B cell (primary cell): Measurements from ENCODE around the gene PRICKLE2. TPM values are rescaled to one million over a fixed set of nuclear protein-coding genes. Genes with fewer than 3 reads are reported as not detected.

ENCODE experiments used
- ATAC-seq: fragments of 200-7000 bp; cut with Tn5 transposase; one replicate; pipeline ENCODE4 v1.10.0; 2021; ENCODE audit warnings: low read depth, mild to moderate bottlenecking, moderate number of reproducible peaks, moderate library complexity
- CTCF ChIA-PET: fragments of 350-600 bp; sonication (Branson Sonifier 250); formaldehyde crosslinking; loops from one replicate; lab custom pipeline; 2021; ENCODE audit warnings: antibody characterized with exemption, inconsistent platforms; lab: Charles Lee
- POLR2A ChIA-PET: fragments of 350-600 bp; sonication (Branson Sonifier 250); formaldehyde crosslinking; loops from one replicate; lab custom pipeline; 2021; ENCODE audit warnings: antibody characterized with exemption; lab: Charles Lee
- DNase-seq: peaks from one replicate; pipeline ENCODE4 v3.0.0; 2013
- H2AFZ ChIP-seq: 2 replicates; pipeline ENCODE4 v1.6.1; 2012; ENCODE audit warnings: mild to moderate bottlenecking, low read depth, low read length; ENCODE audit not compliant: insufficient read depth, poor library complexity, severe bottlenecking
- H3K27ac ChIP-seq, 2 donors: 1 replicate in 1 of 2; 2 replicates in 1 of 2; pipeline ENCODE4 v1.5.1; 2012 to 2013; ENCODE audit warnings: low read length in 2 of 2, mild to moderate bottlenecking in 2 of 2, moderate library complexity in 1 of 2
- H3K27me3 ChIP-seq, 4 experiments: fragments of 200-600 bp in 1 of 4; sonication (generic) in 1 of 4; replicated peaks in 1 of 4; 1 replicate in 2 of 4; 2 replicates in 2 of 4; pipeline versions ENCODE4 v1.6.1 to v1.7.0; 2013 to 2016; ENCODE audit warnings: low read length in 3 of 4, mild to moderate bottlenecking in 2 of 4, mixed read lengths in 1 of 4, moderate library complexity in 1 of 4; ENCODE audit not compliant: insufficient read depth in 4 of 4, control insufficient read depth in 3 of 4; ENCODE audit errors: control extremely low read depth in 1 of 4
- H3K36me3 ChIP-seq, 2 experiments: replicated peaks in 1 of 2; 1 replicate in 1 of 2; 2 replicates in 1 of 2; pipeline versions ENCODE4 v1.6.1 to v1.7.1; 2013; ENCODE audit warnings: low read length in 1 of 2; ENCODE audit not compliant: insufficient read depth in 2 of 2, control insufficient read depth in 1 of 2; ENCODE audit errors: control extremely low read depth in 1 of 2, extremely low read depth in 1 of 2
- H3K4me1 ChIP-seq, 2 donors: fragments of 200-600 bp in 1 of 2; sonication (generic) in 1 of 2; 1 replicate in 1 of 2; 2 replicates in 1 of 2; pipeline versions ENCODE4 v1.5.1 to v1.6.1; 2013 to 2017; ENCODE audit warnings: low read length in 2 of 2; ENCODE audit not compliant: control insufficient read depth in 2 of 2, insufficient read depth in 2 of 2
- H3K4me2 ChIP-seq: replicated peaks from 2 replicates; pipeline ENCODE3; 2012; ENCODE audit warnings: mild to moderate bottlenecking, low read depth, low read length; ENCODE audit not compliant: poor library complexity, severe bottlenecking
- H3K4me3 ChIP-seq, 5 experiments: fragments of 200-600 bp in 1 of 5; sonication (generic) in 1 of 5; 1 replicate in 3 of 5; 2 replicates in 2 of 5; pipeline versions ENCODE4 v1.5.1 to v1.7.0; 2011 to 2016; ENCODE audit warnings: low read length in 4 of 5, mild to moderate bottlenecking in 4 of 5, low read depth in 2 of 5, control low read depth in 1 of 5, moderate library complexity in 1 of 5; ENCODE audit not compliant: insufficient read depth in 1 of 5; ENCODE audit errors: control extremely low read depth in 1 of 5, extremely low read depth in 1 of 5
- H3K79me2 ChIP-seq: fragments of 200-600 bp; sonication (generic); one replicate; pipeline ENCODE4 v1.6.0; 2016; ENCODE audit warnings: low read length; ENCODE audit not compliant: control insufficient read depth, insufficient read depth
- H3K9ac ChIP-seq: fragments of 200-600 bp; sonication (generic); 2 replicates; pipeline ENCODE4 v1.6.1; 2017; ENCODE audit warnings: mild to moderate bottlenecking, low read length, moderate library complexity
- H3K9me3 ChIP-seq, 3 donors: one replicate each; pipeline versions ENCODE4 v1.6.1 to v1.7.1; 2013; ENCODE audit warnings: low read length in 2 of 3; ENCODE audit not compliant: control insufficient read depth in 2 of 3, insufficient read depth in 1 of 3; ENCODE audit errors: control extremely low read depth in 1 of 3
- H4K20me1 ChIP-seq: 2 replicates; pipeline ENCODE4 v1.6.0; 2012; ENCODE audit warnings: mild to moderate bottlenecking, low read length; ENCODE audit not compliant: insufficient read depth, control insufficient read depth, poor library complexity, severe bottlenecking
- H3K27ac Mint-ChIP-seq: one replicate; pipeline ENCODE4 v1.8.0; 2021; ENCODE audit warnings: mixed read lengths
- H3K27me3 Mint-ChIP-seq: one replicate; pipeline ENCODE4 v1.8.0; 2021; ENCODE audit warnings: mixed read lengths
- H3K4me1 Mint-ChIP-seq: one replicate; pipeline ENCODE4 v1.8.0; 2021; ENCODE audit warnings: mixed read lengths
- H3K4me3 Mint-ChIP-seq: one replicate; pipeline ENCODE4 v1.8.0; 2021; ENCODE audit warnings: mixed read lengths
- H3K9me3 Mint-ChIP-seq: one replicate; pipeline ENCODE4 v1.8.0; 2022; ENCODE audit warnings: mixed read lengths; ENCODE audit not compliant: insufficient read depth
- EZH2 ChIP-seq: IDR thresholded peaks from 2 replicates; pipeline ENCODE4 v1.6.1; 2012; ENCODE audit warnings: borderline replicate concordance, low read depth, mild to moderate bottlenecking, moderate library complexity, low read length; ENCODE audit not compliant: insufficient read depth, poor library complexity, severe bottlenecking
- WGBS: methylation state at CpG from one replicate; pipeline ENCODE4 v1.1.5; 2013; ENCODE audit warnings: missing lambda C conversion rate; ENCODE audit not compliant: insufficient coverage; 5-methylcytosine and 5-hydroxymethylcytosine counted together
- intact Hi-C: fragments of 100-400 bp; cut with micrococcal nuclease; formaldehyde crosslinking; loops from one replicate; pipeline ENCODE4 v1.10.0; 2022
- polyA plus RNA-seq: library from polyadenylated mRNA; depleted of rRNA; stranded (reverse); fragments of >200 nt; gene quantifications from 2 replicates; pipeline ENCODE4 v1.2.3, GENCODE V29; 2012
- total RNA-seq, 2 donors: library from RNA; stranded (reverse); fragments of 120-200 nt in 1 of 2; gene quantifications; 1 replicate in 1 of 2; 2 replicates in 1 of 2; pipeline versions ENCODE4 v1.2.3 to v1.2.4, GENCODE V29; 2013 to 2022
- TF ChIP-seq, protein P1 (sequence below): fragments of 200-600 bp; IDR thresholded peaks from one replicate; pipeline ENCODE4 v1.8.0; 2022; ENCODE audit warnings: antibody characterized with exemption, mild to moderate bottlenecking

Gene PRICKLE2
- total and polyA plus RNA-seq, 2 donors (not counting 1 experiment from before 2014, with no cell fraction given) = 0.30 to 1.4 TPM

DNA sequence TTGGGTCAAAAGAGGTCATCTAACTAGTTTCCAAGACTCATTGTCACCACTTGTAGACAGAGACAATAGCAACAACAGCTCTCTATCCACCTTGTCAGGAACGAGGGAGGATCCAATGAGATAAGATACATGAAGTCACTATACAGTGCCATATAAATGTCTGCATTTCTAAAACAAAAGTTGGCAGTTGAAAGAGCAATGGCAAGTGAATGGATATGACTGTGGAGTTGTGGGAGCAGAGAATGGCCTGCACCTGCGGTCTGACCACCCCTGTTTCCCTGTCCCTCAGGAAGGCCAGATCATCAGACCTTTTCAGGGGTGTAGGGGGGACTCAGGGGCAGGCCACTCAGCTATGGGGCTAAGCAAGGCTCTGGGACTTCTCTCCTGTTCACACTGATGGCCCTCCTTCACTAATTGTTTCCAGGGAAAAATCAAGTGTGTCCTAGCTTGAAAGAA is 161.3 kb downstream of the PRICKLE2 start:
- TF ChIP-seq, protein P1, sequence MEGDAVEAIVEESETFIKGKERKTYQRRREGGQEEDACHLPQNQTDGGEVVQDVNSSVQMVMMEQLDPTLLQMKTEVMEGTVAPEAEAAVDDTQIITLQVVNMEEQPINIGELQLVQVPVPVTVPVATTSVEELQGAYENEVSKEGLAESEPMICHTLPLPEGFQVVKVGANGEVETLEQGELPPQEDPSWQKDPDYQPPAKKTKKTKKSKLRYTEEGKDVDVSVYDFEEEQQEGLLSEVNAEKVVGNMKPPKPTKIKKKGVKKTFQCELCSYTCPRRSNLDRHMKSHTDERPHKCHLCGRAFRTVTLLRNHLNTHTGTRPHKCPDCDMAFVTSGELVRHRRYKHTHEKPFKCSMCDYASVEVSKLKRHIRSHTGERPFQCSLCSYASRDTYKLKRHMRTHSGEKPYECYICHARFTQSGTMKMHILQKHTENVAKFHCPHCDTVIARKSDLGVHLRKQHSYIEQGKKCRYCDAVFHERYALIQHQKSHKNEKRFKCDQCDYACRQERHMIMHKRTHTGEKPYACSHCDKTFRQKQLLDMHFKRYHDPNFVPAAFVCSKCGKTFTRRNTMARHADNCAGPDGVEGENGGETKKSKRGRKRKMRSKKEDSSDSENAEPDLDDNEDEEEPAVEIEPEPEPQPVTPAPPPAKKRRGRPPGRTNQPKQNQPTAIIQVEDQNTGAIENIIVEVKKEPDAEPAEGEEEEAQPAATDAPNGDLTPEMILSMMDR = no peak
- no peak for TF ChIP-seq EZH2
- peaks cover 15% of the 10 kb centered on the region for H3K27me3 Mint-ChIP-seq
- H2AFZ ChIP-seq = no peak overlapping the region
- H3K79me2 ChIP-seq = no peaks in the 10 kb centered on the region
- H3K4me1 Mint-ChIP-seq = no peaks in the 10 kb centered on the region
- no peaks in the 10 kb centered on the region for H3K36me3 ChIP-seq
- intact Hi-C loops = no loop called here
- CTCF ChIA-PET = no interaction called here
- no peak overlapping the region for H3K9ac ChIP-seq
- no peak overlapping the region for H3K4me3 ChIP-seq
- ATAC-seq = no peak
- peaks cover 0 to 6% (median 0%) of the 10 kb centered on the region in 4 experiments for H3K27me3 ChIP-seq
- WGBS = no CpG with 5 or more reads among the region's 2 CpGs
- no peak for DNase-seq
- no peak overlapping the region for H3K4me2 ChIP-seq
- POLR2A ChIA-PET = no interaction called here
- no peak overlapping the region for H3K4me3 Mint-ChIP-seq
- H4K20me1 ChIP-seq = no peaks in the 10 kb centered on the region
- no peaks in the 10 kb centered on the region for H3K4me1 ChIP-seq
- no peak overlapping the region for H3K27ac Mint-ChIP-seq
- no peaks in the 10 kb centered on the region for H3K9me3 Mint-ChIP-seq
- H3K9me3 ChIP-seq = peaks cover 0 to 5% (median 0%) of the 10 kb centered on the region in 3 donors
- H3K27ac ChIP-seq = no peak overlapping the region

DNA sequence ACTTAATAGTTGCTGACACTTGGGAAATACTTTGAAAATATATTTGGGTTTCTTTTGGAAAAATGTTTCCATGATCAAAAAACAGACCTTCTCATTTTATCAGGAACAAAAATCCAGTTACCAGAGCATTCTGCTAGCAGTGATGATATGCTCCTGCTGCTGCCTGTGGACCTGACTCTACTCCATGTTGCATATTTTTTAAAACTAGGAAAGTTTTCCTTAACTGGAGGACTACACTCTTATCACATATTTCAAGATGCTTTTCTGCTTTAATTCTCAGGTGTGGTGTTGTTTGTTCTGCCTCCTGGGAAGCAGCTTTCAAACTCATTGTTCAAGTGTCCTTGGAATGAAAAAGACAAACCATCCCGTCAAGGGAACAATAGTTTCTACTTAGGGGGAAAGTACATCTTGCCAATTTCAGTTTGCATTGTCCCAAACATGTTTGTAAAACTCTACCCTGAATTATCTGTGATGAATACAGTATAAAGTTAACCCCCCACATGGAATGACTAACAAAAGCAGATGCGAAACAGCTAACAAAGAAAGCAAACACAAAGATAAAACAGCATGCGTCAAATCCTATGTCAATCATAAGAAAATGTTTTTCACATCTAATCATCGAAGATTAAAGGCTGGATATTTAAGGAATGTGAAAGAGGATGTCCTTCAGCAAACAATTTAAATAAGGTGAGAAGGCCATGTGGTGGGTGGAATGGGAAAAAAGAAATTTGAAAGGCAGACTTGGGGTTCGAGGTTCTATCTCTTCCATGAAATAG is 161.9 kb downstream of the PRICKLE2 start:
- Mint-ChIP-seq H3K27me3 (peaks cover 15% of the 10 kb centered on the region), H3K4me3 (no peak overlapping the region)
- WGBS = no CpG with 5 or more reads among the region's 5 CpGs

More for the DNA sequence above, 161.9 kb downstream of the PRICKLE2 start:
- ATAC-seq (no peak), DNase-seq (no peak)
- Histone ChIP-seq H3K36me3 (no peaks in the 10 kb centered on the region), H3K27me3 (peaks cover 0 to 6% (median 0%) of the 10 kb centered on the region in 4 experiments), H4K20me1 (no peaks in the 10 kb centered on the region), H3K9ac (no peak overlapping the region), H3K79me2 (no peaks in the 10 kb centered on the region), H3K9me3 (peaks cover 0 to 5% (median 0%) of the 10 kb centered on the region in 3 donors), H3K4me1 (no peaks in the 10 kb centered on the region), H2AFZ (no peak overlapping the region), H3K27ac (no peak overlapping the region), H3K4me3 (no peak overlapping the region), H3K4me2 (no peak overlapping the region)
- ChIA-PET CTCF (no interaction called here), POLR2A (no interaction called here)
- Mint-ChIP-seq H3K27ac (no peak overlapping the region), H3K4me1 (no peaks in the 10 kb centered on the region), H3K9me3 (no peaks in the 10 kb centered on the region)
- TF ChIP-seq, protein P1 = no peak
- no peak for TF ChIP-seq EZH2
- intact Hi-C loops = no loop called here
